ENCODE data around the gene RIN2.

RIN2 gene

GRCh38 chr20:19758133-19758500, at the start of gene RIN2:
Gene RIN2, plus strand, starts transcription at chr20:19758258. Its CDS starts 131,344 bp downstream, at chr20:19889602.
- no peak for DNase-seq

- no peak for DNase-seq
Measured at GRCh38 chr20:19709635-19710335, 48.3 kb upstream of the RIN2 start.

- DNase-seq: no peak
Measured at GRCh38 chr20:19710336-19711120, 47.5 kb upstream of the RIN2 start.

GRCh38 chr20:19711126-19711525, 46.9 kb upstream of the RIN2 start:
- no peak for DNase-seq

- DNase-seq: no peak
Measured at GRCh38 chr20:19712721-19713260, 45.3 kb upstream of the RIN2 start.

GRCh38 chr20:19713822-19714578, 44.1 kb upstream of the RIN2 start:
- no peak for DNase-seq

- no peak for DNase-seq
Measured at GRCh38 chr20:19714579-19714840, 43.5 kb upstream of the RIN2 start.

GRCh38 chr20:19715986-19716385, 42.1 kb upstream of the RIN2 start:
- no peak for DNase-seq

- no peak for DNase-seq
Measured at GRCh38 chr20:19718880-19719279, 39.2 kb upstream of the RIN2 start.

- no peak for DNase-seq
Measured at GRCh38 chr20:19720991-19721390, 37.1 kb upstream of the RIN2 start.

- DNase-seq: no peak
Measured at GRCh38 chr20:19723051-19723450, 35.0 kb upstream of the RIN2 start.

GRCh38 chr20:19723813-19724430, 34.1 kb upstream of the RIN2 start:
- DNase-seq: no peak

- DNase-seq: no peak
Measured at GRCh38 chr20:19725373-19725772, 32.7 kb upstream of the RIN2 start.

GRCh38 chr20:19725814-19726525, 32.1 kb upstream of the RIN2 start:
- no peak for DNase-seq

GRCh38 chr20:19727251-19727847, 30.7 kb upstream of the RIN2 start:
- no peak for DNase-seq

GRCh38 chr20:19729672-19730071, 28.4 kb upstream of the RIN2 start:
- no peak for DNase-seq

- no peak for DNase-seq
Measured at GRCh38 chr20:19730706-19731105, 27.4 kb upstream of the RIN2 start.

GRCh38 chr20:19734811-19735210, 23.2 kb upstream of the RIN2 start:
- DNase-seq: no peak

- no peak for DNase-seq
Measured at GRCh38 chr20:19735446-19735845, 22.6 kb upstream of the RIN2 start.

- DNase-seq: no peak
Measured at GRCh38 chr20:19737025-19737424, 21.0 kb upstream of the RIN2 start.

GRCh38 chr20:19738951-19739350, 19.1 kb upstream of the RIN2 start:
- DNase-seq: no peak

- no peak for DNase-seq
Measured at GRCh38 chr20:19739351-19739750, 18.7 kb upstream of the RIN2 start.
